Activated naive CD4-positive, alpha-beta T cell treated with anti-CD3 and anti-CD28 coated beads, Interleukin-2, amount 10 ng/mL, durations not matched to agents 5 hours and 36 hours (primary cell): ENCODE measurements around the gene TIGD2. TPM values are rescaled to one million over a fixed set of nuclear protein-coding genes. Genes with fewer than 3 reads are reported as not detected.

Experiments
- total RNA-seq, 2 experiments: library from RNA; stranded (reverse); gene quantifications; one replicate each; pipeline ENCODE4 v1.2.3, GENCODE V29; 2021

Gene TIGD2
- total RNA-seq: 1 to 10 TPM; 5.4 to 5.8 TPM

DNA sequence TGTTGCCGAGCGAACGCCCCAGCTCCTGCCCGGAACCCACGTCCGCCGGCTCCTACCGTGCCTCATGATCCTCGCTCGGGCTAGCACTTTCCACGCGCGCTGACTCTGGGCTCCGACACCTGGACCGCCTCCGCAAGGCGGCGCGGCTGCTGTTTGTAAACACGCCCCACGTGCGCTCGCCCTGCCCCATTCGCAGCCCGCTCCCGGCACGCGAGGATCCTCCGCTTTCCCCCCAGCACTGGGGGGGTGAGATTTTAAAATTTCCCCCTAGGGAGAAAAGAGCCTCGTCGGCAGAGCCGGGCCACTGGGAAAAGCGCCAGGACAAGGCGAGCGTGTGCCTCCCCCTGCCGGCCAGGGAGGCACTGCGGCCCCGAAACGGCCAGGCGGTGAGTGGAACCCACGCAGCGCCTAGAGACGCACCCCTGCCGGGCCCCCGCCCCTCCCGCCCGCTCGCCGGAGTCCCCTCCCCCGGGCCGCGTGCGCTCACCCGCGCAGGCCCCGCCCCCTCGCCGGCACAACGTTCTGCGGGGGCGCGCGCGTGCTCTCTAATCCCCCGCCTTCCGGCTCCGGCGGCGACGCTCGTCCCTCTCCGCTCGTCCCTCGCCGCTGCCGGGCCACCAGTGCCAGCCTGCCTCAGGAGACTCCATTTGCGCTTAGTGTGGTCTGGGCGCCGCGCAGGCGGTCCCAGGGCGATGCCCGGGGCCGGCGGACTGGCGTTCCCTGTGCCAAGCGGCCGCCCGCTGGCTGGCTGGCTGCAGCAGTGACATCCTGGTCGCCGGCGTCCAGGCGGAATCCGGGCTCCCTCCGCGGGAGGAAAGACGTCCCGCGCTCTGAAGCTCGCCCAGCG lies at the start of gene TIGD2:
Gene TIGD2 (plus strand): TSS at position 548 of the 847 bp plus-strand sequence. CDS start 1,442 bp downstream, outside the sequence.

Other genes with a start within 250 kb of the TIGD2 start
- 100 to 1,000 TPM; 103 to 104 TPM for gene FAM13A, start 54.3 kb upstream of the TIGD2 start, total RNA-seq
- gene GPRIN3, start 196.3 kb downstream of the TIGD2 start, total RNA-seq: 10 to 100 TPM; 62.1 to 66.5 TPM